Measurements from ENCODE around the gene TPSB2.
"Not testable (repeated sequence)": the region's sequence is repeated elsewhere in the genome, so short reads cannot be mapped to it uniquely, and the experiment has no call there.

Gene TPSB2

DNA sequence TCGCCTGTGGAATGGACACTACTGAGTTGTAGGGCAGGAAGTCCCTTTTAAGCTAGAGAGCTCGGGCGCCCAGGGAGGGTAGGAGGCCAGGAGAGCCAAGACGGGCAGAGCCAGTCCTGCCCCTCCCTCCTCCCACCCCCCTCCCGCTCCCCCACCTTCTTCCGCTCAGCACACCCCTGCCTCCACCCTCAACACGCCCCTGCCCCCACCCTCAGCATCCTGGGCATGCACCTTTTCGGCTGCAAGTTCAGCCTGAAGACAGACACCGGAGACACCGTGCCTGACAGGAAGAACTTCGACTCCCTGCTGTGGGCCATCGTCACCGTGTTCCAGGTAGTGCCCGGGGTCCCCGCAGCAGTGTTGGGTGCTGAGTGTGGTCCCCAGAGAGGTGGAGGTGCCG is 23.2 kb downstream of the TPSB2 start:
- no peak for DNase-seq (ENCODE audit: low read depth)
- TF ChIP-seq, protein P1, sequence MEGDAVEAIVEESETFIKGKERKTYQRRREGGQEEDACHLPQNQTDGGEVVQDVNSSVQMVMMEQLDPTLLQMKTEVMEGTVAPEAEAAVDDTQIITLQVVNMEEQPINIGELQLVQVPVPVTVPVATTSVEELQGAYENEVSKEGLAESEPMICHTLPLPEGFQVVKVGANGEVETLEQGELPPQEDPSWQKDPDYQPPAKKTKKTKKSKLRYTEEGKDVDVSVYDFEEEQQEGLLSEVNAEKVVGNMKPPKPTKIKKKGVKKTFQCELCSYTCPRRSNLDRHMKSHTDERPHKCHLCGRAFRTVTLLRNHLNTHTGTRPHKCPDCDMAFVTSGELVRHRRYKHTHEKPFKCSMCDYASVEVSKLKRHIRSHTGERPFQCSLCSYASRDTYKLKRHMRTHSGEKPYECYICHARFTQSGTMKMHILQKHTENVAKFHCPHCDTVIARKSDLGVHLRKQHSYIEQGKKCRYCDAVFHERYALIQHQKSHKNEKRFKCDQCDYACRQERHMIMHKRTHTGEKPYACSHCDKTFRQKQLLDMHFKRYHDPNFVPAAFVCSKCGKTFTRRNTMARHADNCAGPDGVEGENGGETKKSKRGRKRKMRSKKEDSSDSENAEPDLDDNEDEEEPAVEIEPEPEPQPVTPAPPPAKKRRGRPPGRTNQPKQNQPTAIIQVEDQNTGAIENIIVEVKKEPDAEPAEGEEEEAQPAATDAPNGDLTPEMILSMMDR (IDR thresholded peaks at IDR 0.05; ENCODE audit: control insufficient read depth, extremely low read depth, insufficient read depth): no peak
- no peak overlapping the region for H3K4me3 ChIP-seq (ENCODE audit: low read depth, low read length)

DNA sequence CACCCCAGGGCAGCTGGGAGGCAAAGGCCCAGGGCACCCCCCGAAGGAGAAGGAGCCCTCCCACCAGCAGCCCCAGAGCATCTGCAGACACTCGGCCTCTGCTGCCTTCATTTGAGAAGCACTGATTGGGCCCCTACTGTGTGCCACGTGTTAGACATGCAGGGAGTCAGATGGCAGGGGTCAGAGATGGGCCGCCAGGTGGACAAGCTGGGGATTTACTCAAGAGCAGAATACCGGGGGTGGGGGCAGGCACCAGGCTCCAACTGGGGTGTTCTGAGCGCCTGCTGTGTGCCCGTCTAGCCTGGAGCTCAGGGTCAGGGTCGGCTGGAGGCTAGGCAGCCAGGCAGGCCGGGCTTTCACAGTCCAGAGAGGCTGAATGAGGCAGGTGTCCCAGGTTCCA is 23.7 kb downstream of the TPSB2 start:
- H3K4me3 ChIP-seq (ENCODE audit: low read depth, low read length): no peak overlapping the region
- no peak for DNase-seq (ENCODE audit: low read depth)
- TF ChIP-seq, protein P1 (IDR thresholded peaks at IDR 0.05; ENCODE audit: control insufficient read depth, extremely low read depth, insufficient read depth): no peak

DNA sequence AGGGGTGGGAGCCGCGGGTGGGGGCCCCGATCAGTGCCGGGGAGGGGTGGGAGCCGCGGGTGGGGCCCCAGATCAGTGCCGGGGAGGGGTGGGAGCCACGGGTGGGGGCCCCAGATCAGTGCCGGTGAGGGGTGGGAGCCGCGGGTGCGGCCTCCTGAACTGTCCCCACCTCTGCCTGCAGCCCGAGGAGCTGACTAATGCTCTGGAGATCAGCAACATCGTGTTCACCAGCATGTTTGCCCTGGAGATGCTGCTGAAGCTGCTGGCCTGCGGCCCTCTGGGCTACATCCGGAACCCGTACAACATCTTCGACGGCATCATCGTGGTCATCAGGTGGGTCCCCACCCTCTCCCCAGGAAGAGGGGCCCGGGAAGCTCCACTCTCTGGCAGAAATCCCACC is 25.1 kb downstream of the TPSB2 start:
- no peak overlapping the region for H3K4me3 ChIP-seq (ENCODE audit: low read depth, low read length)
- no peak for DNase-seq (ENCODE audit: low read depth)
- TF ChIP-seq, protein P1 (IDR thresholded peaks at IDR 0.05; ENCODE audit: control insufficient read depth, extremely low read depth, insufficient read depth): no peak

DNA sequence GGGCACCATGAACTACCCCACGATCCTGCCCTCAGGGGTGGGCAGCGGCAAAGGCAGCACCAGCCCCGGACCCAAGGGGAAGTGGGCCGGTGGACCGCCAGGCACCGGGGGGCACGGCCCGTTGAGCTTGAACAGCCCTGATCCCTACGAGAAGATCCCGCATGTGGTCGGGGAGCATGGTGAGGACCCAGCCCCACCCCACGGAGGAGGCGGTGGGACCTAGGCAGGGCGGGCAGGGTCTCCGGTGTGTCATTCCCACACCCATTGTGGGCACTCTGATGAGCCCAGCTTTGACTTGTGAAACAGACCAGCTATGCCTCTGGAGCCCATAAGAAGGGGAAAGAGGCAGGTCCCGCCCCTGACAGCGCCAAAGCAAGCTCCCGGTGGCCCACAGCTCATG is 27.7 kb downstream of the TPSB2 start:
- DNase-seq (ENCODE audit: low read depth): no peak
- TF ChIP-seq, protein P1 (IDR thresholded peaks at IDR 0.05; ENCODE audit: control insufficient read depth, extremely low read depth, insufficient read depth): no peak
- no peak overlapping the region for H3K4me3 ChIP-seq (ENCODE audit: low read depth, low read length)

DNA sequence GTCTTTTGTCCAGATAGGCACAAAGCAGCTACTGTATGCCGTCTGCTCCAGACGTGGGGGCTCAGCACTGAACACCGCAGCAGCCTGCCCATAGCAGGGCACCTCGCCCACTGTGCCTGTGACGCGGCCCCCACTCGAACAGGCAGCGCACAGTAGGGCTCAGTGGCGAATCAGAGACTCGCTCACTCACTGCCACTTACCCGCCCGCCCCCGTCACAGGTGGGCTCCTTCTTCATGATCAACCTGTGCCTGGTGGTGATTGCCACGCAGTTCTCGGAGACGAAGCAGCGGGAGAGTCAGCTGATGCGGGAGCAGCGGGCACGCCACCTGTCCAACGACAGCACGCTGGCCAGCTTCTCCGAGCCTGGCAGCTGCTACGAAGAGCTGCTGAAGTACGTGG is 28.5 kb downstream of the TPSB2 start:
- DNase-seq (ENCODE audit: low read depth): no peak
- H3K4me3 ChIP-seq (ENCODE audit: low read depth, low read length): no peak overlapping the region
- TF ChIP-seq, protein P1 (IDR thresholded peaks at IDR 0.05; ENCODE audit: control insufficient read depth, extremely low read depth, insufficient read depth): no peak

DNA sequence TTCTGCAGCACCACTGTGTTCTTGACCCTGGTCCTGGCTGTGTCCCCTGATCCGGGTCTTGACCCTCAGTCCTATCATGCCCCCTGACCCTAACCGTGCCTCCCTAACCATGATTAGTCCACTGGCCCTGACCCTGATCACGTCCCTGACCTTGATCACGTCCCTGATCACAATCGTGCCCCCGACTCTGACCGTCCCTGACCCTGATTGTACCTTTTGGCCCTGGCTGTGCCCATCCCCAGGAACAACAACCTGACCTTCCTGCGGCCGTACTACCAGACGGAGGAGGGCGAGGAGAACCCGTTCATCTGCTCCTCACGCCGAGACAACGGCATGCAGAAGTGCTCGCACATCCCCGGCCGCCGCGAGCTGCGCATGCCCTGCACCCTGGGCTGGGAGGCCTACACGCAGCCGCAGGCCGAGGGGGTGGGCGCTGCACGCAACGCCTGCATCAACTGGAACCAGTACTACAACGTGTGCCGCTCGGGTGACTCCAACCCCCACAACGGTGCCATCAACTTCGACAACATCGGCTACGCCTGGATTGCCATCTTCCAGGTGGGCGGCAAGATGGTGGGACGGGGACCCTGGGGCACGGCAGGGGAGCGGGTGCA is 29.9 kb downstream of the TPSB2 start:
- H3K4me3 ChIP-seq (ENCODE audit: low read depth, low read length): no peak overlapping the region
- no peak for DNase-seq (ENCODE audit: low read depth)
- TF ChIP-seq, protein P1 (IDR thresholded peaks at IDR 0.05; ENCODE audit: control insufficient read depth, extremely low read depth, insufficient read depth): no peak

DNA sequence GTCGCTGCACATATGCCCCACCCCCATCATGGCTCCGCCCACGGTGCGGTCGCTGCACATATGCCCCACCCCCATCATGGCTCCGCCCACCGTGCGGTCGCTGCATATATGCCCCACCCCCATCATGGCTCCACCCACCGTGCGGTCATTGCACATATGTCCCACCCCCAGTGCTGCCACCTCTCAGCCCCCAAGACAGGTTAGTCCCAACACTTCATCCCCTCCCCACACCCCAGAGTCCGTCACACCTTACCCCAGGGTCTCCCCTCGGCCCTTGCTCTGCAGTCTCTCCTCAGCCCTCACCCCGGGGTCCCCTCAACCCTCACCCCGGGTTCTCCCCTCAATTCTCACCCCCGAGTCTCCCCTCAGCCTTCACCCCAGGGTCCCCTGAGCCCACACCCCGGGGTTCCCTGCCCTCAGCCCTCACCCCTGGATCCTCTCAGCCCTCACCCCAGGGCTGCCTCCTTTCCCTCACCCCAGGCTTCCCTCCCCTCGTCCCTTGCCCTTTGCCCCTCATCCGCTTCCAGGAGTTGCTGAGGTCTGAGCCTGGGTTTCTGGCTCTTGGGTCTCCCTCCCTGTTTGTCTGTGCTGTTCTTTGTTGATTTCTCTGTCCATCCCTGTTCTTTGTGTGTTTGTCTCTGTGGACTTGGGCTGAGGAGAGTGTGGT is 30.5 kb downstream of the TPSB2 start:
- no peak for DNase-seq (ENCODE audit: low read depth)
- no peak overlapping the region for H3K4me3 ChIP-seq (ENCODE audit: low read depth, low read length)
- TF ChIP-seq, protein P1 (IDR thresholded peaks at IDR 0.05; ENCODE audit: control insufficient read depth, extremely low read depth, insufficient read depth): no peak

DNA sequence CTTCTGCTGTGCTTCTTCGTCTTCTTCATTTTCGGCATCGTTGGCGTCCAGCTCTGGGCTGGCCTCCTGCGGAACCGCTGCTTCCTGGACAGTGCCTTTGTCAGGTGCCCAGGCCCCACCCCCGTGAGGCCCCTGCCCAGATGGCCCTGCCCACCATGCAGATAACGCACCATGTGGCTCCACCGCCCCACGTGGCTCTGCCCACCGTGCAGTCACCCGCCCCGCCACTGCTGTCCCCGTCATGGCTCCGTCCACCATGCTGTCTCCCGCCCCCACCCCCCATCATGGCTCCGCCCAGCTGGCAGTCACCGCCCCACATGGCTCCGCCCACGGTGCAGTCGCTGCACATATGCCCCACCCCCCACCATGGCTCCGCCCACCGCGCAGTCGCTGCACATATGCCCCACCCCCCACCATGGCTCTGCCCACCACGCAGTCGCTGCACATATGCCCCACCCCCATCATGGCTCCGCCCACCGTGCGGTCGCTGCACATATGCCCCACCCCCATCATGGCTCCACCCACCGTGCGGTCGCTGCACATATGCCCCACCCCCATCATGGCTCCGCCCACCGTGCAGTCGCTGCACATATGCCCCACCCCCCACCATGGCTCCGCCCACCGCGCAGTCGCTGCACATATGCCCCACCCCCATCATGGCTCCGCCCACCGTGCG is 31.2 kb downstream of the TPSB2 start:
- not testable (repeated sequence) for DNase-seq (ENCODE audit: low read depth); H3K4me3 ChIP-seq (ENCODE audit: low read depth, low read length)
